GM12878 (cell line): Measurements from ENCODE around the gene NRTN. TPM values are rescaled to one million over a fixed set of nuclear protein-coding genes. Genes with fewer than 3 reads are reported as not detected.

Experiments used
- BMI1 ChIP-seq: fragments of 450-650 bp; IDR thresholded peaks from 2 replicates; pipeline ENCODE4 v1.6.1; 2016; ENCODE audit warnings: mild to moderate bottlenecking, moderate library complexity, borderline replicate concordance
- IRF5 ChIP-seq: fragments of 450-650 bp; IDR thresholded peaks from 2 replicates; pipeline ENCODE4 v1.6.1; 2017; ENCODE audit warnings: borderline replicate concordance
- KLF5 ChIP-seq: fragments of 450-650 bp; IDR thresholded peaks from 2 replicates; pipeline ENCODE4 v1.6.1; 2014; ENCODE audit warnings: mild to moderate bottlenecking; ENCODE audit not compliant: partially characterized antibody
- SKIL ChIP-seq: fragments of 450-650 bp; IDR thresholded peaks from 2 replicates; pipeline ENCODE4 v1.6.1; 2017; ENCODE audit warnings: mild to moderate bottlenecking, low read depth, inconsistent platforms; ENCODE audit not compliant: poor library complexity, severe bottlenecking
- SREBF1 ChIP-seq: IDR thresholded peaks from 2 replicates; pipeline ENCODE4 v1.6.1; 2012; ENCODE audit warnings: mild to moderate bottlenecking, low read length
- TCF12 ChIP-seq: IDR thresholded peaks from 2 replicates; pipeline ENCODE4 v1.6.1; 2011; ENCODE audit warnings: low read depth, mild to moderate bottlenecking, low read length
- ZNF687 ChIP-seq: fragments of 450-650 bp; IDR thresholded peaks from 2 replicates; pipeline ENCODE4 v1.6.1; 2017; ENCODE audit warnings: mild to moderate bottlenecking, moderate library complexity
- polyA plus RNA-seq, 11 experiments: library from polyadenylated mRNA; depleted of rRNA in 4 of 11; unstranded in 6 of 11; stranded (reverse) in 5 of 11; fragments of >200 nt; fragmentation: Nextera tagmentation in 4 of 11; fragmentation: Illumina TruSeq in 1 of 11; extraction: Ambion mirVana in 4 of 11; extraction: Trizol in 1 of 11; gene quantifications; 1 replicate in 1 of 11; 2 replicates in 10 of 11; pipeline versions ENCODE4 v1.2.1 to v1.2.3, GENCODE V29; 2011 to 2016; ENCODE audit warnings: inconsistent platforms in 2 of 11, missing spikeins in 2 of 11, low read depth in 1 of 11
- total RNA-seq, 4 experiments: library from RNA; depleted of rRNA in 3 of 4; stranded (reverse); fragments of >200 nt in 3 of 4; fragmentation: Illumina TruSeq in 1 of 4; extraction: Trizol in 1 of 4; gene quantifications; 2 replicates each; pipeline versions ENCODE4 v1.2.1 to v1.2.3, GENCODE V29; 2013 to 2021

Gene NRTN
- total and polyA plus RNA-seq, 10 of the 15 experiments (the other 5 are each of a cell fraction or from before 2014, with no cell fraction given): not detected

- TF ChIP-seq TCF12 (0 out of 2 replicates have a peak, but pooled peaks have one; percentile 18), KLF5 (no peak), SREBF1 (no peak), ZNF687 (no peak; the same call in 1 of the 2 replicates), BMI1 (no peak), IRF5 (no peak), SKIL (no peak)
Observed at GRCh38 chr19:5827891-5828660, 23.2 kb downstream of the NRTN start (continued).
